PC-3 (cell line): ENCODE results near the gene ST3GAL6.

ENCODE experiments used
- CTCF ChIP-seq: fragments of 300-600 bp; sonication (generic); conservative IDR thresholded peaks from 2 replicates; pipeline ENCODE4 v1.5.1; 2017; ENCODE audit warnings: antibody characterized with exemption, low read depth, mild to moderate bottlenecking, low read length
- EZH2 ChIP-seq: fragments of 300-600 bp; sonication (generic); IDR thresholded peaks from one replicate; pipeline ENCODE4 v1.6.1; 2017; ENCODE audit warnings: antibody characterized with exemption, mild to moderate bottlenecking, low read length; ENCODE audit not compliant: unreplicated experiment
- EZH2phosphoT487 ChIP-seq: fragments of 300-600 bp; sonication (generic); IDR thresholded peaks from 2 replicates; pipeline ENCODE4 v1.6.1; 2018; ENCODE audit warnings: mild to moderate bottlenecking, antibody characterized with exemption, low read length, borderline replicate concordance

- TF ChIP-seq CTCF: no peak
- TF ChIP-seq EZH2: no peak
- no peak for TF ChIP-seq EZH2phosphoT487
Observed at GRCh38 chr3:98737301-98737700, 25.8 kb upstream of the ST3GAL6 start.
